Measurements from ENCODE around the gene RPS6KB1.
"Not testable (repeated sequence)": the region's sequence is repeated elsewhere in the genome, so short reads cannot be mapped to it uniquely, and the experiment has no call there.

RPS6KB1 gene
- total RNA-seq, result 74.7 to 94.1 (median 81.5) reads per million in 3 donors

- Histone ChIP-seq H3K9me3 (ENCODE audit: control insufficient read depth, low read length) (no peaks in the 10 kb centered on the region), H3K4me3 (ENCODE audit: insufficient read depth, low read depth, low read length, poor library complexity, severe bottlenecking) (peak within 1 kb of the TSS; percentile 94), H3K27ac (ENCODE audit: insufficient read depth, low read length, poor library complexity, severe bottlenecking) (peak within 1 kb of the TSS; percentile 95), H3K27me3 (replicated peaks; ENCODE audit: control insufficient read depth, insufficient read depth, low read length, poor library complexity, severe bottlenecking) (no peaks in the 10 kb centered on the region), H3K36me3 (ENCODE audit: control insufficient read depth, insufficient read depth, low read length) (no peaks in the 10 kb centered on the region), H3K4me1 (ENCODE audit: control insufficient read depth, insufficient read depth, low read length, poor library complexity, severe bottlenecking) (peaks cover 21% of the 10 kb centered on the region)
- DNase-seq, result peak; percentile 97 to 98 (median 97)
These were observed at the start of gene RPS6KB1, which contains the start of gene TUBD1 for GRCh38 chr17:59892924-59893675. TSS of gene RPS6KB1 (plus strand) at chr17:59893121. CDS start at chr17:59893185, 64 bp downstream. TSS of gene TUBD1 (minus strand) at chr17:59892943. CDS start at chr17:59891002, 1,941 bp downstream.

- H3K27ac ChIP-seq (ENCODE audit: insufficient read depth, low read length, poor library complexity, severe bottlenecking), result peak overlapping the region; percentile 73
- H3K4me1 ChIP-seq (ENCODE audit: control insufficient read depth, insufficient read depth, low read length, poor library complexity, severe bottlenecking), result peaks cover 39% of the 10 kb centered on the region
- DNase-seq, result no peak
- no peaks in the 10 kb centered on the region for H3K9me3 ChIP-seq (ENCODE audit: control insufficient read depth, low read length)
- H3K4me3 ChIP-seq (ENCODE audit: insufficient read depth, low read depth, low read length, poor library complexity, severe bottlenecking), result no peak overlapping the region
- no peaks in the 10 kb centered on the region for H3K27me3 ChIP-seq (replicated peaks; ENCODE audit: control insufficient read depth, insufficient read depth, low read length, poor library complexity, severe bottlenecking)
- H3K36me3 ChIP-seq (ENCODE audit: control insufficient read depth, insufficient read depth, low read length), result peaks cover 2% of the 10 kb centered on the region
These were observed 47.9 kb upstream of the RPS6KB1 start for GRCh38 chr17:59844884-59845594.

GRCh38 chr17:59845595-59846393 is 47.1 kb upstream of the RPS6KB1 start:
- DNase-seq, result no peak
- Histone ChIP-seq H3K4me3 (ENCODE audit: insufficient read depth, low read depth, low read length, poor library complexity, severe bottlenecking) (no peak overlapping the region), H3K27ac (ENCODE audit: insufficient read depth, low read length, poor library complexity, severe bottlenecking) (peak overlapping the region; percentile 73), H3K27me3 (replicated peaks; ENCODE audit: control insufficient read depth, insufficient read depth, low read length, poor library complexity, severe bottlenecking) (no peaks in the 10 kb centered on the region), H3K36me3 (ENCODE audit: control insufficient read depth, insufficient read depth, low read length) (no peaks in the 10 kb centered on the region), H3K9me3 (ENCODE audit: control insufficient read depth, low read length) (no peaks in the 10 kb centered on the region), H3K4me1 (ENCODE audit: control insufficient read depth, insufficient read depth, low read length, poor library complexity, severe bottlenecking) (peaks cover 39% of the 10 kb centered on the region)

GRCh38 chr17:59846394-59847165 is 46.3 kb upstream of the RPS6KB1 start:
- no peak overlapping the region for H3K4me3 ChIP-seq (ENCODE audit: insufficient read depth, low read depth, low read length, poor library complexity, severe bottlenecking)
- H3K27ac ChIP-seq (ENCODE audit: insufficient read depth, low read length, poor library complexity, severe bottlenecking), result peak overlapping the region; percentile 73
- H3K27me3 ChIP-seq (replicated peaks; ENCODE audit: control insufficient read depth, insufficient read depth, low read length, poor library complexity, severe bottlenecking), result no peaks in the 10 kb centered on the region
- no peaks in the 10 kb centered on the region for H3K36me3 ChIP-seq (ENCODE audit: control insufficient read depth, insufficient read depth, low read length)
- H3K4me1 ChIP-seq (ENCODE audit: control insufficient read depth, insufficient read depth, low read length, poor library complexity, severe bottlenecking), result peaks cover 39% of the 10 kb centered on the region
- DNase-seq, result no peak
- H3K9me3 ChIP-seq (ENCODE audit: control insufficient read depth, low read length), result no peaks in the 10 kb centered on the region

GRCh38 chr17:59848385-59848668 is 44.6 kb upstream of the RPS6KB1 start:
- Histone ChIP-seq H3K9me3 (ENCODE audit: control insufficient read depth, low read length) (no peaks in the 10 kb centered on the region), H3K4me3 (ENCODE audit: insufficient read depth, low read depth, low read length, poor library complexity, severe bottlenecking) (no peak overlapping the region), H3K27ac (ENCODE audit: insufficient read depth, low read length, poor library complexity, severe bottlenecking) (no peak overlapping the region), H3K36me3 (ENCODE audit: control insufficient read depth, insufficient read depth, low read length) (no peaks in the 10 kb centered on the region), H3K4me1 (ENCODE audit: control insufficient read depth, insufficient read depth, low read length, poor library complexity, severe bottlenecking) (peaks cover 32% of the 10 kb centered on the region), H3K27me3 (replicated peaks; ENCODE audit: control insufficient read depth, insufficient read depth, low read length, poor library complexity, severe bottlenecking) (no peaks in the 10 kb centered on the region)
- DNase-seq, result no peak

- no peak overlapping the region for H3K27ac ChIP-seq (ENCODE audit: insufficient read depth, low read length, poor library complexity, severe bottlenecking)
- DNase-seq, result no peak
- no peak overlapping the region for H3K4me3 ChIP-seq (ENCODE audit: insufficient read depth, low read depth, low read length, poor library complexity, severe bottlenecking)
- H3K4me1 ChIP-seq (ENCODE audit: control insufficient read depth, insufficient read depth, low read length, poor library complexity, severe bottlenecking), result peaks cover 29% of the 10 kb centered on the region
- H3K9me3 ChIP-seq (ENCODE audit: control insufficient read depth, low read length), result no peaks in the 10 kb centered on the region
- no peaks in the 10 kb centered on the region for H3K27me3 ChIP-seq (replicated peaks; ENCODE audit: control insufficient read depth, insufficient read depth, low read length, poor library complexity, severe bottlenecking)
- H3K36me3 ChIP-seq (ENCODE audit: control insufficient read depth, insufficient read depth, low read length), result no peaks in the 10 kb centered on the region
These were observed 44.1 kb upstream of the RPS6KB1 start for GRCh38 chr17:59848778-59849177.

- H3K4me1 ChIP-seq (ENCODE audit: control insufficient read depth, insufficient read depth, low read length, poor library complexity, severe bottlenecking), result peaks cover 24% of the 10 kb centered on the region
- not testable (repeated sequence) for H3K9me3 ChIP-seq (ENCODE audit: control insufficient read depth, low read length)
These were observed 42.6 kb upstream of the RPS6KB1 start for GRCh38 chr17:59850311-59850710.

GRCh38 chr17:59851439-59852375 is 41.2 kb upstream of the RPS6KB1 start:
- Histone ChIP-seq H3K27ac (ENCODE audit: insufficient read depth, low read length, poor library complexity, severe bottlenecking) (no peak overlapping the region), H3K36me3 (ENCODE audit: control insufficient read depth, insufficient read depth, low read length) (no peaks in the 10 kb centered on the region), H3K4me1 (ENCODE audit: control insufficient read depth, insufficient read depth, low read length, poor library complexity, severe bottlenecking) (peaks cover 13% of the 10 kb centered on the region), H3K9me3 (ENCODE audit: control insufficient read depth, low read length) (no peaks in the 10 kb centered on the region), H3K4me3 (ENCODE audit: insufficient read depth, low read depth, low read length, poor library complexity, severe bottlenecking) (no peak overlapping the region), H3K27me3 (replicated peaks; ENCODE audit: control insufficient read depth, insufficient read depth, low read length, poor library complexity, severe bottlenecking) (no peaks in the 10 kb centered on the region)
- no peak for DNase-seq

More at GRCh38 chr17:59850311-59850710, 42.6 kb upstream of the RPS6KB1 start:
- not testable (repeated sequence) for H3K27me3 ChIP-seq (replicated peaks; ENCODE audit: control insufficient read depth, insufficient read depth, low read length, poor library complexity, severe bottlenecking); H3K36me3 ChIP-seq (ENCODE audit: control insufficient read depth, insufficient read depth, low read length); DNase-seq; H3K27ac ChIP-seq (ENCODE audit: insufficient read depth, low read length, poor library complexity, severe bottlenecking); H3K4me3 ChIP-seq (ENCODE audit: insufficient read depth, low read depth, low read length, poor library complexity, severe bottlenecking)

- DNase-seq; H3K27ac ChIP-seq (ENCODE audit: insufficient read depth, low read length, poor library complexity, severe bottlenecking); H3K27me3 ChIP-seq (replicated peaks; ENCODE audit: control insufficient read depth, insufficient read depth, low read length, poor library complexity, severe bottlenecking): not testable (repeated sequence)
These were observed 40.1 kb upstream of the RPS6KB1 start for GRCh38 chr17:59852847-59853167.

More at GRCh38 chr17:59852847-59853167, 40.1 kb upstream of the RPS6KB1 start:
- H3K4me1 ChIP-seq (ENCODE audit: control insufficient read depth, insufficient read depth, low read length, poor library complexity, severe bottlenecking); H3K9me3 ChIP-seq (ENCODE audit: control insufficient read depth, low read length); H3K36me3 ChIP-seq (ENCODE audit: control insufficient read depth, insufficient read depth, low read length); H3K4me3 ChIP-seq (ENCODE audit: insufficient read depth, low read depth, low read length, poor library complexity, severe bottlenecking): not testable (repeated sequence)

All from effector memory CD4-positive, alpha-beta T cell (primary cell).